ENCODE data around the gene NCF1.
"Not testable (repeated sequence)": the region's sequence is repeated elsewhere in the genome, so short reads cannot be mapped to it uniquely, and the experiment has no call there.

Gene NCF1

GRCh38 chr7:74788369-74789150 is 14.7 kb downstream of the NCF1 start:
- not testable (repeated sequence) for DNase-seq (ENCODE audit: low spot score)

- not testable (repeated sequence) for DNase-seq (ENCODE audit: low spot score)
Observed at GRCh38 chr7:74789200-74789736, 15.5 kb downstream of the NCF1 start.

GRCh38 chr7:74797848-74798622 is 24.2 kb downstream of the NCF1 start:
- not testable (repeated sequence) for DNase-seq (ENCODE audit: low spot score)

GRCh38 chr7:74798644-74799043 is 24.8 kb downstream of the NCF1 start:
- DNase-seq (ENCODE audit: low spot score), result not testable (repeated sequence)

GRCh38 chr7:74815882-74816281 is 42.1 kb downstream of the NCF1 start:
- not testable (repeated sequence) for DNase-seq (ENCODE audit: low spot score)

- DNase-seq (ENCODE audit: low spot score), result not testable (repeated sequence)
Observed at GRCh38 chr7:74820146-74820805, 46.5 kb downstream of the NCF1 start.

DNA sequence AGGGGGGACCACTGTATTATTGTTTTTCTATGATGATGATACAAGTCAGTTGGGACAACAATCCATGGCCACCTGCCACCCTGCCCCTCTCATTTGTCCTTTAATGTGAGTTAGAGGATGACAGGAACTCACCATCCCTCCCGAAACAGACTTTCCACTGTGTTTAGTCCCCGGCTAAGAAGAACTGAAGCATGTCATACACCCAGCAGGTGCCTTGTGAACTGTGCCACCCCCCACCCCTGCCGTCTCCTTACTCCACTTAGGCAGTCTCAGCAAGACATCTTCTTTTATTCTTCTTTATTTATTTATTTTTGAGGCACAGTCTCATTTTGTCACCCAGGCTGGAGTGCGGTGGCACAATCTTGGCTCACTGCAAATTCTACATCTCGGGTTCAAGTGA is 47.4 kb downstream of the NCF1 start:
- DNase-seq (ENCODE audit: low spot score), result not testable (repeated sequence)

DNA sequence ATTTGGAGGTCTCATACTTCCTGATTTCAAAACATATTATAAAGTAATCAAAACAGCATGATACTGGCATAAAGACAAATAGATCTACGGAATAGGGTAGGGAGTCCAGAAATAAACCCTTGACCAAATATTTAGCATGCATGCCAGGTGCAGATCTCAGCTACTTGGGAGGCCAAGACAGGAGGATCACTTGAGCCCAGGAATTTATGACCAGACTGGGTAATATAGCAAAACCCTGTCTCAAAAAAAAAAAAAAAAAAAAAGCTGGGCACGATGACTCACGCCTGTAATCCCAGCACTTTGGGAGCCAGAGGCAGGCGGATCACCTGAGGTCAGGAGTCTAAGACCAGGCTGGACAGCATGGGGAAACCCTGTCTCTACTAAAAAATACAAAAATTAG is 56.1 kb downstream of the NCF1 start:
- DNase-seq (ENCODE audit: low spot score), result not testable (repeated sequence)

GRCh38 chr7:74830411-74830810 is 56.6 kb downstream of the NCF1 start:
- not testable (repeated sequence) for DNase-seq (ENCODE audit: low spot score)
